HG03439 (cell line): ENCODE data around the gene MRPL21.
"Not testable (repeated sequence)": the region's sequence is repeated elsewhere in the genome, so short reads cannot be mapped to it uniquely, and the experiment has no call there.

ENCODE experiments used
- ATAC-seq: cut with Tn5 transposase; IDR thresholded peaks from one replicate; pipeline ENCODE4 v1.9.1; 2021; ENCODE audit warnings: mild to moderate bottlenecking, moderate library complexity; ENCODE audit not compliant: unreplicated experiment

Gene MRPL21

DNA sequence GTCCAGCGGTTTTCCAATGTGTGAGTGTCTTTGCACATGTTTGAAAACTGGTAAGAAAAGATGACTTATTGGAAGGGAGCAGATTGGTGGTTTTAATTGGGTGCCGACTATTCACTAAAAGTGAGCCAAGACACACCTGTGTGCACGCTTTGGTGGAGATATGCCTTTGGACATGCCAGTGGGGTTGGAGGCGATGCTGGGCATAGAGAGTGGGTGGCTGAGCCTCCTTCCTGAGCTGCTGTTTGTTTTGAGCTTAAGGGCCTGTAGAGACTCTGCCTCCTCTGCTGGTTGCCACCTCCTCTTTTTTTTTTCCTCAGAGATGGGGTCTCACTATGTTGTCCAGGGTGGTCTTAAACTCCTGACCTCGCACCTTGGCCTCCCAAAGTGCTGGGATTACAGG is 9.6 kb upstream of the MRPL21 start:
- ATAC-seq: no peak

DNA sequence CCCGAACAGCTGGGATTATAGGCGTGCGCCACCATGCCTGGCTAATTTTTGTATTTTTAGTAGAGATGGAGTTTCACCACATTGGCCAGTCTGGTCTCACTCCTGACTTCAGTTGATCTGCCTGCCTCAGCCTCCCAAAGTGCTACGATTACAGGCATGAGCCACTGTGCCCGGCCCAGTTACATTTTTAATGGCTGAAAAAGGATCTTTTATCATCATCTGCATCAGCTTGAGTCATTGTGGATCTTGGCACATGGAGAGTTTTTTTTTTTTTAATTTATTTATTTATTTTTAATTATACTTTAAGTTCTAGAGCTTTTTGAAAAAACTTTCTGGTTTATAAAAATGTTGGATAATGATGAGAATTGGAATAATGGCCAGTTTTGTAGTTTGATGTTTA is 8.6 kb upstream of the MRPL21 start:
- no peak for ATAC-seq

DNA sequence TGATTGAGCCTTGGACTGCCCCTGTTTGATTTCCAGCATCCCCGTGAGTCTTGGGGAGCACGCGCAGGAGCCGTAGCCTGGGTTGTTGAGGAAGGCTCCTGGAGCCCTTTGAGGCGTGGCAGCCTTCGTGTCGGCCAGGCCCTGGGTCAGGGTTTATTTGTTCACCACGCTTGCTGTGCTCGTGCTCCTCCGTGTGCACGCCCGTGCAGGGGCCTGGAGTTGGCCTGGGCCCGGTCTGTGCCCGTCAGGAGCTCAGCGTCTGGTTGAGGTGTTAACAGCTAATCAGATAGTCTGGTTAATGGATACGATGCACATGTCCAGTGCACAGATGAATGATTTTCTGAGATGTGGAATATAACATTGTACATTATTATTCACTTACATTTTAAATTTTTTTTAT is 8.1 kb upstream of the MRPL21 start:
- ATAC-seq: no peak

DNA sequence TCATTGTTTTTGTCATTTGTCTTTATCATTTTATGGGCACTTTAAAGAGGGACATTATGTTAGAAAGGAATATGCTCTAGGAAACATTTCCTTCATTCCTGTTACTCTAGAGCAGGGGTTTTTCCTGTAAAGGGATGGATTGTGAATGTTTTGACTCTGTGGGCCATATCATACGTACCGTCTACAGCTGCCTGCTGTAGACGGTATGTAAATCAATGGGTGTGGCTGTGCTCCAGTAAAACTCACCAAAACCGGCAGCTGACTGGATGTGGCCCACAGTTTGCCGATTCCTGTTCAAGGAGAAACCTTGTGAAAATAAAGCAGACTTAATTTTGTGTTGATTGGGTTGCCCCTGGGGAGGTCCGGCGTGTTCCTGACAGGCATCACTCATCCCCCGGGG is 7.3 kb upstream of the MRPL21 start:
- no peak for ATAC-seq

DNA sequence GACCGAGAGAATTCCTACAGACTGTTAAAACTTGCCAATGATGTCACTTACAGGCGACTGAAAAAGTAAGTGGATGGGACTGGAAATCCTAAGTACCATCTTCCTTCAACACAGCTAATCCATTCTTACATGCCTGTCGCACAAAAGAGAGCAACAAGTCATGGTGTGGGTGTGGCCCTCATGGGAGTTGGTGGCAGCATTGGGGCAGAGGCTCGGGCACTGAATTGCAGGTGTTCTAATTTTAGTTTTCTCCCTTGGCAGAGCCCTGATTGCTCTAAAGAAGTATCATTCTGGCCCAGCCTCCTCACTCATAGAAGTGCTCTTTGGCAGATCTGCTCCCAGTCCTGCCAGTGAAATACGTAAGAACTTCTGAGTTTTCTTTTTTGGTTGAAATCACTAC is 4.6 kb upstream of the MRPL21 start:
- no peak for ATAC-seq

DNA sequence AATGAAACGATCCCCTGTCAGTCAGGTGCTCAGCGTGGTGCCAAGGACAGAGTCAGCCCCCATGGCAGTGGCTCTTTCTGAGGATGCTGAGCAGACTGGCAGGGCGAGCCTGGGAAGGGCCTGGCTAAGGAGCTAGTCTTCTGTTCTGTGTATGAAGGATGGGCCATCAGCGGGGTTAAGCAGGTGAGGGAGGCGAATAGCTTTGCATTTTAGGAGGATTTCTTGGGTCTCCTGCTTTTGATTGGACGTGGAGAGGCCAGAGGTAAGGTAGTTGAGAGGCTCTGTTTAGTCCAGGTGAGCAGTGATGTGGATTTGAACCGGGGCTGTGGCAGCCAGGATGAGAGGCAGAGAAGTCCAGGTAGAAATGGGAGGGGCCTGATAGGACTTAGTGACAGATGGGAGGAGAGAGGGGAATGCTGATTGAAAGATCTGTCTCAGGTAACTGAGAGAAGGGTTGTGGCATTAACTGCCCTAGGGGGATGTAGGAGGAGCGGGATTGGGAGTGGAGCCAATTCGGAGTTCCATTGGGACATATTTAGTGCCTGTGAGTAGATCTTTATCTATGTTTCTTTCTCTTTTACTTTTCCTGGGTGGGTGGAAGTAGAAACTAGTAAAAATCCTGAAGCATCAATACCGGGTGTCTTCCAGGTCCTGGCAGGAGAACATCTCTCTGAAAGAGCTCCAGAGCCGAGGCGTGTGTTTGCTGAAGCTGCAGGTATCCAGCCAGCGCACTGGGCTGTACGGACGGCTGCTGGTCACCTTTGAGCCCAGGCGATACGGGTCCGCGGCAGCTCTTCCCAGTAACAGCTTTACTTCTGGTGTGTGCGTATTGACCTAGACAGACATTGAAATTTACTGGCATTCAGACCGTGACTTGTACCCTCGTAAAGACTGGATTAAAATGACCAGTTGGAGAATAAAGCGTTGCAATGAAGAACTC is 2.1 kb upstream of the MRPL21 start:
- ATAC-seq: no peak

DNA sequence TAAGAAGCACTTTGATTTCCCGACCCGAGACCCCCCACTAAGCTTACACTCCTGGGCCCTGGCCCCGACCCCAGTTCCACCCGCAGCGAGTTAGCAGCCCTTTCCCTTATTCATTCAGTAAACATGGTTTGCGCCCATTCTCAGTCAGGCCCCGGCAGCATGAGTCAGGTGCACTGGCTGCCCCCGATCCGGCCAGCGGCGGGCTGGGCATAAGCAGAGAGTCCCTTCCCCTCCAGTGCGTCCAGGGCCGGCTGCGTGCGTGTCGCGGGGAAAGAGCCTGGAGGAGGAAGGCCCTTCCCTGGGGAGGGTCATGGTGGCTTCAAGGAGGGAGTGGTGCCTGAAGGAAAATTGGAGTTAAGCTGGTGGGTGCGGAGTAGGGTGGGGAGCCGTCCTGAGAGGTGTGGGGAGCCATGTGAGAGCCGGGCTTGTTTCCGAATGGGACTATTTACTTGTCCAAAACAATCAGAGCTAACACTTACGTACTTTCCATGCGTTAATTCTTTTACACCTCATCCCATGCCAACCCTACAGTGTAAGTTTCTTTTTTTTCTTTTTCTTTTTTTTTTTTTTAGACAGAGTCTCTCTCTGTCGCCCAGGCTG is 716 bp upstream of the MRPL21 start:
- ATAC-seq: peak; percentile 35

DNA sequence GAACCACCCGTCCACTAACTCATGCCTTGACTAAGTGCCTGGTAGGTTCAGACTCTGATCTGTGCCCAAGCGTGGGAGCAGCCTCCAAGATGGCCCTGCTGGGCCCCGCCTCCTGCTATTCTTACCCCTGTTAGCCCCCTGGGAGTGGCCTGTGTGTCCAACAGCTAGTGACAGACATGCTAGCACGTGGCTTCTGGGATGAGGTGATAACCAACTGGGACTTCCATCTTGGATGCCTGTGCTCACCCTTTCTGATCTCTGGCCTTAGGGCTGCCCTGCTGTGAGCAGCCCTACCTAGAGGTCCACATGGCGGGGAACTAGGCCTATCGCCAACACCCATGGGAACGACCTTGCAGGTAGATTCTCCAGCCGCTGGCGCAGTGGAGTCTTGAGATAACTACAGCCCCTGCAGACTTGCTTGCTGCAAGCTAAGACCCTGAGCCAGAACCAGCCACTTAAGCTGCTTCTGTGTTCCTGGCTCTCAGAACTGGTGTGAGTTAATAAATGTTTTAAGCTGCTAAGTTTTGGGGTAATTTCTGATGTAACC is 2.7 kb downstream of the MRPL21 start:
- ATAC-seq: no peak

DNA sequence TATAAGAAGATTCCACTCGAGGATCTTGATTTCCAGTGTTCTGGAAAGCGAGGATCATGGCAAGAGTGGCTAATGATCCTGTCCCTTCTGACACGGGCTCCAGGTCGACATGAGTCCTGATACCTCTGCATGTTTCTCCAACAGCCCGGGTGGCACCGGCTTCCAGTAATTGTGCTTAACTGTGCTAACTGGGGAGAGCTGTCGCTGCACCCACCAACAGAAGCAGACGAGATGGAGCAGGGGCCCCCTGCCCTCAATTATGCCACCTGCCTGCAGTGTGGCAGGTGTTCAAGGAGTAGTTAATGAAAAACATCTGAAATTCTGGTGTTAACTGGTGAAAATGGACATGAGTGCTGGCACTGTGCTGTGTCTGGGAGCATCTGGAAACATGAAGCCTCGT is 6.2 kb downstream of the MRPL21 start:
- no peak for ATAC-seq

DNA sequence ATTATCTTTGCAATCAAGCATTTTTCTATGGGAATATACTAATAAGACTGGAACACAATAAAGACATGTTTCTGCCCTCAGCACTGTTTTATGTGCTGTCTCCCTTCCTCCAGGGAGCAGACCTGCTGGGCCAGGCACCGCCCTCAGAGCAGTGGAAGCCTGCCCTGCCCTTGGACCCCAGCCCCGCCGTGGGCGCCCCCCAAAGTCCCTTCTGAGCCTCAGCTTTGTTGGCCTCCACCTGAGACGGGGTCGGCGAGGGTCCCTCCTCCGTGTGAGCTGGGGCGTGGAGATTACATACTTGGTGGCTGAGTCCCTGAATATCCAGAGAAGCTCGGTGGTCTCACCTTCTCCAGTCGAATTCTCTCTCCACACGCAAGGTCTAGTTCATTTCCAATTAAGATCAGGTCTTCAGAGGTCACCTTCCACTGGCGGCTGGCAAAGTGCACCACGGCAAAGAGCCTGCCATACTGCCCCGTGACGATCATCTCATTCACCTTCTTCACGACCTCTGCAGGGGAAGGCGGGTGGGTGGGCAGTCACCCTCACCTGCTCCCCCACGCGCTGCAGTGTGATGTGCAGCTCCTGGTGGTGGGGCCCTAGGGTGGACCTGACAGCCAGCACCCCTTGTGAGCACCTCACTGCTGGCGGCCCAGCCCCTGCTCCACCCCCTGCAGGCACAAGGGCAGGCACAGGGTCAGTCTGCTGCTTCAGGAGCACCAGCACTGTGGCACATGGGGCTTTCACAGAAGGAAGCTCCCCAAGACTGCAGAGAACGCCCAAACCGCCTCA is 7.3 kb downstream of the MRPL21 start:
- no peak for ATAC-seq

DNA sequence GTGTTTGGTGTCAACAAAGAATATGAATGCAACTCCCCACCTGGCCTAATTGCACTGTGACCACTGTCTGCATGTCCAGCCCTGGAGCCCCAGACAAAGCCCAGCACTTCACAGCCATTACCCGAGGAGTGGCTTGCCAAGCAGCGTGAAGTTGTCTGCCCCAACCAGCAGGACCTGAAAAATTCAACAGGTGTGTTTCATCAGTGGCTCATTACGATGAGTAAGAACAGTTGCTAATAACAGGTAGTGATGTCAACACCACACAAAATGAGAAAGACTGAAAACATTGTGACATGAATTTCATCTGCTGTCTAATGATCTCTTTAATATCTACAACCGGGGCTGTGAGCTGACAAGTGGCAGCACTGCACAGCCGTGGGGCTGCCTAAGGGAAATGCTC is 10.3 kb downstream of the MRPL21 start:
- ATAC-seq: no peak

DNA sequence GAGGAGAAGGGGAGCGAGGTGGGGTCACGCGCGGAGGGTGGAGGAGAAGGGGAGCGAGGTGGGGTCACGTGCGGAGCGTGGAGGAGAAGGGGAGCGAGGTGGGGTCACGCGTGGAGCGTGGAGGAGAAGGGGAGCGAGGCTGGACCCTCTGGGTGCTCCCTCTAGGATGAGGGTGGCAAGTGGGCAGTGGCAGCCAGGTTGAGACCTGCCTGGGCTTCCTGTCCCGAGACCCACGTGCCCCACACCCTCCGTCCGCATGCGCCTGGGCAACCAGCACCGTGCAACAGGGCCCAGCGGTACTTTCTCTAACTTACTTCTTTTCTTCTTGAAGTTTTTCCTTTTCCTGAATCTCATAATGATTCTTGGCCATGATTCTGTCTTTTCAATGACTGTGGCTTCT is 11.1 kb downstream of the MRPL21 start:
- ATAC-seq: no peak

DNA sequence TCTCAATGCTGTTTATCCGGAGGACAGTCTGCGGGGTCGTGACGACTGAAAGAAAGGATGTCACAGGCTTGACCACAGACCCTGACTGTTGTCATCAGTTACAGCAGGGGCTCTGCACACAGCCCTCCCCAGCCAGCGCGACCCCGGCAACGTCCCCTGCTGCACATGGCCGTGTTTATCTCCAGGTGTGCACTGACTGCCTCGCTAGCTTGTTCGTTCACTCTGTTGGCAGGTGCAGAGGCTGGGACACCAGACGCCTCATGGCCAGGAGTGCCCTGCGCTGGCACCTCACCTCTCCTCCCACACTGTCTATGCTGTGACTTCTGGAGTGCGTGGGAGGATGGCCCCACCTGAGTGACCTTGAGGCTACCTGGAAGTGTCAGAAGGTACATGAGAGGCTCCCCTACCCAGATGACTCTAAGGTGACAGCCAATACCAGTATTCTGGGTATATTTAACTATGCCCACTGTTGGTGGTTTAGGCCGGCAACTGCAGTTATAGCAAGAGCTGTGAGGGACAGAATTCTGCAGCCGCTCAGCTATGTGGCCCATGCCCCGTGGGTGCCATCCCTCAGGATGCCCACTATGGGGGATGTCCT is 12.2 kb downstream of the MRPL21 start:
- ATAC-seq: no peak

DNA sequence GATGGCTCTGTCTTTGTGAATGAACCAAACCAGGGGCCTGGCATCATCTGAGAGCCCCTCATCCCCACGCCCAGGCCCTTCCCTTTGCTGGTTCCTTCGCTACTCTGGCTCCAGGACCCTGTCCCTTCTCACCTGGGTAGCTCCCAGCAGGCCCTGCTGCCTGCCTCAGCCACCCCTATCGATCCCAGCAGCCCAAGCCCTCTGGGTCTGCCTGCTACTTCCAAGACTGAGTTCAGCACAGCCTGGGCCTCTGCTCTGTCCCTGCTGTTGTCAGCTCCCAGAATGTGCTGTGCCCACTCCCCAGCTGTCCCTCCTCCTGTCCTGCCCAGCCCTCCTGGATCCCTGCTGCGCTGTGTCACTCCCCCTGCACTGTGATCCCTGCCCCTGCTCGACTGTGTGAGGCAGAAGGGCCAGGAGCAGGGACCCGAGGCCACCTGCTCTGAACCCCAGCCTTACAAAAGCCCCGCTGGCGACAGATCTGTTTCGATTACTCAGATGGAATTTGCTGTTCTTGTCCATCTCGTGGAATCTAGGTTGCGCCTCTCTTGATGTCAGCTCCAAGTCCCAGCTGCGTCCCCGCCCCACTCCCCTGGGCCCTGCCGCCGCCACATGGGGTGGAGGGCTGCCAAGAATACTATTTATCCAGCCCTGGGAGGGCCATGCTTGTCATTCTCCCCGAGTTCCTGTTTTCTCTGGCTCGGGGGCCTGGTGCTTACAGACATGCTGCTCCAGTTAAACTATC is 13.0 kb downstream of the MRPL21 start:
- ATAC-seq: no peak

DNA sequence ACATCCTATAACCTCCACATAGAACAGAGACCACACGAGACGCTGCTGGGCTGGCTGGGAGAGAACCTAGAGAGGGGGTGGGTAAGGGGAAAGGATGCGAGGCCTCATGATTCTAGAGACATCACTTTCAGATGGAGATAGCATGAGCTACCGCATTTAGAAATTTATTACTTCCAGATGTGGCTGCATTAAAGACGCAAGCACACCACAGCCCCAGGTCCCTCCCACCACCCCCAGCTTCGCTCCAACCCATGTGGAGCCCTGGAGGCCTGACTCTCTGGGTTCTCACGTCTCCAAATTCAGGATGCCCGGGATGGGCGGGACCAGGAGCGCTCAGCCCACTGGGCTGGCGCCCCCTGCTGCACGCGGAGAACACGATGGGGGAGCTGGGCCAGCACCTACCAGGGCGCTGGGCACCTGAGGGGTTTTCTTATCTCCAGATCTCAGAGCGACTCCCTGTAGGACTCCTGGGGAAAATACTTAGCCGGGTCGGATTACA is 13.6 kb downstream of the MRPL21 start:
- ATAC-seq: no peak

DNA sequence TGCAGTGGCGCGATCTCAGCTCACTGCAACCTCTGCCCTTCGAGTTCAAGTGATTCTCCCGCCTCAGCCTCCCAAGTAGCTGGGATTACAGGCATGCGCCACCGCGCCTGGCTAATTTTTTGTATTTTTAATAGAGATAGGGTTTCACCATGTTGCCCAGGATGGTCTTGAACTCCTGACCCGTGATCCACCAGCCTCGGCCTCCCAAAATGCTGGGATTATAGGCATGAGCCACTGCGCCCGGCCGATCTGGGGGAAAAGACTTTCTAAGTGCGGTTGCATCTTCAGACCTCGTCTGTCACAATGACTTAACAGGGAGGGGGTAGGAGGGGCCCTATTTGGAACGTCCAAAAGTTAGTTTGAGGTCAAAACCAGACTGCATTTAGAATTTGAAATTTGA is 18.8 kb downstream of the MRPL21 start:
- not testable (repeated sequence) for ATAC-seq

DNA sequence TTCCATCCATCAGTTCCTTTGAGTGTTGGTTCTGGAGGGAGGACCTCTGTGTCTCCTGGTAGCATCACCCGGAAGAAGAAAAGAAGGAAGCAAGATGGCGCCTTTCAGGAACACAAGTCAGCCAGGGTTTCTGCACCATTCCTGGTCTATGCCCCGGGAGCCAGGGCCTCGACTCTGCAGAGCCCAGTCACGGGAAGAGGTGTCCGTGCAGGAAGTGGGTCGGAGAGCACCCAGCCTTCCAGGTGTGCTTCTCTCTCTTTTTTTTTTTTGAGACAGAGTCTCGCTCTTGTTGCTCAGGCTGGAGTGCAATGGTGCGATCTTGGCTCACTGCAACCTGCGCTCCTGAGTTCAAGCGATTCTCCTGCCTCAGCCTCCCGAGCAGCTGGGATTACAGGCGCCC is 21.2 kb downstream of the MRPL21 start:
- no peak for ATAC-seq

DNA sequence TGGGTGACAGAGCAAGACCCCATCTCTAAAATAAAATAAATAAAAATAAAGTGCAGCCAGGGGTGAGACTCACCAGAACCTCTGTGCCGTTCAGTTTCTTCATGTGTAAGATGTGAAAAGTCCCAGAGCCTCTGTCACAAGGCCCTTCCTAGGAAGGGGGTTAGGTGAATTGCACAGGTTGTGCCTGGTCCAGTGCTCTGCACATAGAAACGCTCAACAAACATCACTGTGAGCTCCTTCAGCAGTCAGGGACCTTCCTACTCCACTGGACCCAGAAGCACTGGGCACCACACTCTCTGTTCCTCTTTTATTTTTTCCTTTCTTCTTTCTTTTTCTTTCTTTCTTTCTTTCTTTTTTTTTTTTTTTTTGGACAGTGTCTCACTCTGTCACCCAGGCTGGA is 22.3 kb downstream of the MRPL21 start:
- no peak for ATAC-seq

DNA sequence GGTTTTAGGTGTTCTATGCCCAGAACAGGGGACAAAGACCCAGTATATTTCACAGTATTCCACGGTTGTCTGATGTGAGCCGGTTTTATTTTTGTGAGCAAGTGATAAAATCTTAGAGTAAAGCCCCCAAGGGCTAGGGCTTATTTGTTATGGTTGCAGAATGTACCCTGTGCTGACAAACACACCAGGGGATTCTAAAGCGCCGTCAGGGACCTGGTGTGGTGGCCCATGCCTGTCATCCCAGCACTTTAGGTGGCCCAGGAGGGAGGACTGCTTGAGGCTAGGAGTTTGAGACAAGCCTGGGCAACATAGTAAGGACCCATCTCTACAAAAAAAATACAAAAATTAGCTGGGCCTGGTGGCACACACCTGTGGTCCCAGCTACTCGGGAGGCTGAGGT is 22.8 kb downstream of the MRPL21 start:
- ATAC-seq: no peak

DNA sequence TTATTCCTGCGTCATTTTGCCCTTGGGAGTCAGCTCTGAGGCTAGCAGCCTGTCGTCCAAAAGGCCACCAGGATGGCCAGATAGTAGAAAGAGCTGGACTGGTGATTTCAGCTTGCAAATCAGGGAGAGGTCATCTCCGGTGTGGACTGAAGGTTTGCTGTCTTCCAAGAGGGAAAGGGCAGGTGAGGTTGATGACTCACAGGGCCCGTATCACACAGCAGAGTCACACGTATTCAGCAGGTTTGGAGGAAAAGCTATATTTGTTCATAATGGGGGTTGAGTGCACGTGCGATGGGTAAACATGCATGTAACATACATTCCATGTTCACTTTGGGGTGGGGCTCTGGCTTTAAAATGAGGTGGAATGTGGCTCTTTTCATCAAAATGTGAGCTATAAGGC is 25.6 kb downstream of the MRPL21 start:
- no peak for ATAC-seq
